ENCODE measurements around the gene ARID5B.
"Not testable (repeated sequence)": the region's sequence is repeated elsewhere in the genome, so short reads cannot be mapped to it uniquely, and the experiment has no call there.

Gene ARID5B

DNA sequence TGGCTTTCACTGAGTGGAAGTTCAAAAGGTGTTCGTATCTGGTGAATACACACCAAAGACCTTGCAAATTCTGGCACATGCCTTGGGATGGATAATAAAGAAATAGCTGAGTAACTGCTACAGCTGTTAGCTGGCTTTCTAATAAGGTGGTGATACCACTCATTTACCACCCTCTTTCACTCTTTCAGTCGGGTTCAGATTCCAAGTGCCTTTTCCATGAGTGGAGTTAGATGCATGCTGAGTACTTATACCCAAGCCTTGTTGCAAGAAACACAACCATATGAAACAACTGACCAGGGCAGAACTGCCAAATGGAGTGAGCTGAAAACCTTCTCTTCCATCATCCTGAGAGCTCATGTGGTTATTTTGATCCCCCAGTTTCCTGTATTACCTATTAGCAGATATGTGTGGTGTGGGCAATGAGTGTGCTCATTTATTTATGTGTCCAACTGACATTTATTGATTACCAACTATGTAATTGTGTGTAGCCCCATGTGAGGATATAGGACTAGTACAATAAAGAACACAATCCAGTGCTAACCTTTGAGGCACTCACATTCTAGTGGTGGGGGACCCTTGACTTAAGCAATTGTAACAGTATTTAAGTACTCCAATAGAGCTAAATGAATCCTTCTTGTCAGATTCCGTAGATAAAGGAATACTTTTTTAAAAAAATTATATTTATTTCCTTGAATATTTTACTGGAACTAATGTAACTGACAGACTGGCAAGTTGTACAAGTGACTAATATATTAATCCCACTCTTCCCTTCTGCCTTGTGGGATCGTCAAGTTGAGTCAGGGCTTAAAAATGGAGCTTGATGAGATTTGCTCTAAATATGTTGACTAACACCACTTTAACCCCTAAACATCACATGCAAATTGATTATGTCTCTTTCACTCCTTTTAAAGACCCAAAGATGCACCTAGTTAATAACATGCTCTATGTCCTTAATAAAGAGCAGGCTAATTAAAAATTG, 124.7 kb downstream of the ARID5B start:
- TF ChIP-seq, protein P1, sequence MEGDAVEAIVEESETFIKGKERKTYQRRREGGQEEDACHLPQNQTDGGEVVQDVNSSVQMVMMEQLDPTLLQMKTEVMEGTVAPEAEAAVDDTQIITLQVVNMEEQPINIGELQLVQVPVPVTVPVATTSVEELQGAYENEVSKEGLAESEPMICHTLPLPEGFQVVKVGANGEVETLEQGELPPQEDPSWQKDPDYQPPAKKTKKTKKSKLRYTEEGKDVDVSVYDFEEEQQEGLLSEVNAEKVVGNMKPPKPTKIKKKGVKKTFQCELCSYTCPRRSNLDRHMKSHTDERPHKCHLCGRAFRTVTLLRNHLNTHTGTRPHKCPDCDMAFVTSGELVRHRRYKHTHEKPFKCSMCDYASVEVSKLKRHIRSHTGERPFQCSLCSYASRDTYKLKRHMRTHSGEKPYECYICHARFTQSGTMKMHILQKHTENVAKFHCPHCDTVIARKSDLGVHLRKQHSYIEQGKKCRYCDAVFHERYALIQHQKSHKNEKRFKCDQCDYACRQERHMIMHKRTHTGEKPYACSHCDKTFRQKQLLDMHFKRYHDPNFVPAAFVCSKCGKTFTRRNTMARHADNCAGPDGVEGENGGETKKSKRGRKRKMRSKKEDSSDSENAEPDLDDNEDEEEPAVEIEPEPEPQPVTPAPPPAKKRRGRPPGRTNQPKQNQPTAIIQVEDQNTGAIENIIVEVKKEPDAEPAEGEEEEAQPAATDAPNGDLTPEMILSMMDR (IDR thresholded peaks at IDR 0.05; ENCODE audit: low read depth, low read length): no peak

DNA sequence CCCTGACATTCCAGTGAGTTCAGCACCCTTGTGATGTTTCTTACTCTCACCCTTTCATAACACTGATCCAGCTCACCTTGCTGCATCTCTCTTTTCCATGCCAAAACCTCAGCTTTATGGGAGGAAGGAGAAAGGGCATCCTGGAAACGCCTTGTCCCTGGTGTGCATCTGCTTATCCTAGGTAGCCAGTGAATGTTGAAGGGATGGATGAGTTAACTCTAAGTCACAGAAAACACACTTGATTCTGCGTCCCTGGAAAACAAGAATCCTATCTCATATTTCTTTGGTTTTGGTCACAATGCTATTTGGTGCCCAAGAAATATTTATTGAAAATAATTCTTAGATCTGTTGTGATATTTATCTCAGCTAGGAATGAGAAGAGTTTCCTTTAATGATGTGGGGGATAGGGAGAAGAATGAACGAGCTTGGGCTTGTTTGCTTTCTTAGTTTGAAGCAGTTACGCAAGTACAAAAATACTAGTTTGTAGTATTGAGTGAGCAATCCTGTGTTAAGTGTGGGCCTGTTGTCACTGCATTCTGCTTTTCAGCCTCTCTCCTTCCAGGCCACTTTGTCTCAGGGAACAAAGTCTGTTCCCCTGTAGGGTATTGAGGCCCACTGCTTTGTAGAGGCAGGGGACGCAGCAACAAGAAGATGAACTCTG, 126.5 kb downstream of the ARID5B start:
- DNase-seq (ENCODE audit: low read depth in 2 of 2): peak; percentile 42 to 61
- H3K4me3 ChIP-seq (replicated peaks in 1 of 2; ENCODE audit: low read depth in 2 of 2, low read length in 2 of 2): no peak overlapping the region

More for the DNA sequence above, 124.7 kb downstream of the ARID5B start:
- DNase-seq (ENCODE audit: low read depth in 2 of 2): peak; percentile 39 to 81
- H3K4me3 ChIP-seq (replicated peaks in 1 of 2; ENCODE audit: low read depth in 2 of 2, low read length in 2 of 2): no peak overlapping the region

DNA sequence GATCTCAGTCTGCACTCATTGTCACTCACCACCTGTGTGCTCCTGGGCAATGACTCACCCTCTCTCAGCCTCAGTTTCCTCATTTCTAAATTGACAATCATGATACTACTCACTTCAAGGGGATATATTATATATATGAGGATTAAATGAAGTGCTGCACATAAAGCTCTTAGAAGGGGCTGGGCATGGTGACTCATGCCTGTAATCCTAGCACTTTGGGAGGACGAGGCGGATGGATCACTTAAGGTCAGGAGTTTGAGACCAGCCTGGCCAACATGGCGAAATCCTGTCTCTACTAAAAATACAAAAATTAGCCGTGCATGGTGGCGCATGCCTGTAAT, 127.0 kb downstream of the ARID5B start:
- H3K4me3 ChIP-seq (replicated peaks in 1 of 2; ENCODE audit: low read depth in 2 of 2, low read length in 2 of 2); DNase-seq (ENCODE audit: low read depth in 2 of 2): not testable (repeated sequence)

More for the DNA sequence above, 126.5 kb downstream of the ARID5B start:
- TF ChIP-seq, protein P1 (IDR thresholded peaks at IDR 0.05; ENCODE audit: low read depth, low read length): no peak

DNA sequence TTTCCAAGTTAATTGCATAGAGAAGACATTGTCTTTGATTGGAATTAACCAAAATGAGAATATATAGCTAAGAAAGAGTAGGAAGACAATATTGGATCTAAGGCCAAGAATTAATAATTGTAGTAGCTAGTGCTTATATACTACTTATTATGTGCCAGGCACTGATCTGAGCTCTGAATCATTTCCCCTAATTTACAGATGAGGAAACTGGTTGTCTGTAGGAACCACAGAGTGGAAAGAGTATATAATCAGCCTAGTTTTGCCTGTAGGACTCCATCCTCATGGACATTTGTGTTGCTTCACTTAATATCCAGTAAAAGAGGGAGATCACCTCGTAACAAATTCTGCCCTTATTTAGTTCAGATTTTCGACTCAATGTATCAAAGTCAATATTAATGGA, 127.9 kb downstream of the ARID5B start:
- H3K4me3 ChIP-seq (replicated peaks in 1 of 2; ENCODE audit: low read depth in 2 of 2, low read length in 2 of 2): no peak overlapping the region
- no peak for DNase-seq (ENCODE audit: low read depth in 2 of 2)
- TF ChIP-seq, protein P1 (IDR thresholded peaks at IDR 0.05; ENCODE audit: low read depth, low read length): no peak

DNA sequence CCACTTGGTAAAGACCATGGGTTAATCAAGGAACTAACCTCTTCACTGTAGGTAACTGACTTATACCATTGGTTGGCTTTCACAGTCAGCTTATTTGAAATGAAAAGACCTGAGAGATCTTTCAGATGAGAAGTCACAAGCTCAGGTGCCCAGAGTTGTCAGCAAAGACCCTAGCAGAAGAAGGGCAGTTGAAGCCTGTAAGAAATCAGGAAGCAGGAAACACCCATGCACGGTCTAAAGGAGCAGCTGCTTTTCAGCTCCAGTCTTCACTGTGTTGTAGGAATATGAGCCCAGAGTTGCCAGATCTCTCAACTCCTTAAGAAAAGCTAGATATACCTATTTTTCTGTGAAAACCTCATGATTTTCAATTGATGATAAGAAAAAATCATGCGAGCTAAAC, 130.0 kb downstream of the ARID5B start:
- no peak overlapping the region for H3K4me3 ChIP-seq (replicated peaks in 1 of 2; ENCODE audit: low read depth in 2 of 2, low read length in 2 of 2)
- TF ChIP-seq, protein P1 (IDR thresholded peaks at IDR 0.05; ENCODE audit: low read depth, low read length): no peak
- no peak for DNase-seq (ENCODE audit: low read depth in 2 of 2)

DNA sequence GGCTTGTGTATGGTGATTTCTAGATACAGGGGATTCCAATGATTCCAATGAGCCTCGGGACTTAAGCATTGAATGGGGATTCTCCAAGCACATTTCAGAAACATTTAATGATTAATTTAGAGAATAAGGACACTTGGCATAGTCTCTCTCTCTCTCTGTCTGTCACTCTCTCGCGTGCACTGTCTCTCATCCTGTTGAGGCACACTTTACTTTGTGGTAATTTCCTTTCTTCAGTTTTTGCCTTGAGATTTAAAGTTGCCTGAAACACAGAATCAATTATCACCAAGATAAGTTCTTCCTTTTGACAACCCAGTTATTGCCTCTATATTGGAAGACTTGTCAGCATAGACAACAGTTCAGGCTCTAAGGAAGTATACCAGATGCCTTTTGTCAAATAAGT, 131.6 kb downstream of the ARID5B start:
- no peak for DNase-seq (ENCODE audit: low read depth in 2 of 2)
- TF ChIP-seq, protein P1 (IDR thresholded peaks at IDR 0.05; ENCODE audit: low read depth, low read length): no peak
- no peak overlapping the region for H3K4me3 ChIP-seq (replicated peaks in 1 of 2; ENCODE audit: low read depth in 2 of 2, low read length in 2 of 2)

DNA sequence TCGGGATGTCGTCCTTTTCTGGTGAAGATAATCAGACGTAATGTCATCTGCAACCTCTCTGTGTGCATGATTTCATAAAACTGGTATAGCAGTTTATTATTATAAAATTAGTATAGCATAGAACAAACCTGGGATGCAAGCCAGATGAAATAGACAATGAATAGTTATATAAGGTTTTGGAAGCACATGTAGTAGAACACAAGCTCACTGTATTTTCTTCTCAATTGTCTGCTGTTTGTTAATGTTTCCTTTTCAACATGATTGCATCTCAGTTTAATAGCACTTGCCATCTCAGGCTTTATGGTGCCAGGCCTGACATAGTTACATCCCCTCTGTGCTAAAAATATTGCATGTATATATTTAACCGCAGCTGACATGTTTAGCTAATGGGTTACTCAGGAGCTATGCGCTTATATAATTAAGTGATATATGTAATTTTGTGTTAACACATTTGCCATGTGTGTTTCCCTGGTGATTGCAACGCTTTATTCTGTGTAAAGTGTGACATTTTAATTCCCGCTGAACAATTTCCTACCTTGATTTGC, 132.7 kb downstream of the ARID5B start:
- TF ChIP-seq, protein P1 (IDR thresholded peaks at IDR 0.05; ENCODE audit: low read depth, low read length): no peak
- DNase-seq (ENCODE audit: low read depth in 2 of 2): no peak
- no peak overlapping the region for H3K4me3 ChIP-seq (replicated peaks in 1 of 2; ENCODE audit: low read depth in 2 of 2, low read length in 2 of 2)
